OCI-LY3 (cell line): ENCODE measurements around the gene MTA1.

Source experiments
- EZH2phosphoT487 ChIP-seq: fragments of 200-600 bp; shearing (Covaris generic); IDR thresholded peaks from 2 replicates; pipeline ENCODE4 v1.6.1; 2018; ENCODE audit warnings: antibody characterized with exemption, mixed run types, low read depth
- TF ChIP-seq, protein P1 (sequence below): fragments of 200-600, 300-600 bp; sonication (generic); IDR thresholded peaks from 2 replicates; pipeline ENCODE4 v1.5.1; 2014; ENCODE audit warnings: antibody characterized with exemption, low read length, low read depth

DNA sequence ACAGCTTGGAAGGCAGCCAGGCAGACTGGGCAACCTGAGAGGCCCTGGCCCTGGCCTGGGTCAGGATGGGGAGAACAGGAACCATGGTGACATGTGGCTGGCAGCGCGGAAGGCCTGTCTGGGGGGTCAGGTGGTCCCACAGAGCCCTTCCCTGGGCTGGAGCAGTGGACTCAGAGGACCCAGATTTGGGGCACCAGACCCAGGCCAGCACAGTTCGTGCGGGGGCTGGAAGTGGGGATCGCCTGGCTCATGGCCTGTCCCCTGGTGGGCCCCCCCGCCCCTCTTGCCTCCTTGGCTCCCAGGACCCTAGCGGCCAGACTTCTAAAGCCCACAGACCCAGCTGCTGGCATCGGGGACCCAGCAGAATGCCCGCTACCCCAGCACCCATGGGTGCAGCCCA lies 21.4 kb downstream of the MTA1 start:
- TF ChIP-seq, protein P1, sequence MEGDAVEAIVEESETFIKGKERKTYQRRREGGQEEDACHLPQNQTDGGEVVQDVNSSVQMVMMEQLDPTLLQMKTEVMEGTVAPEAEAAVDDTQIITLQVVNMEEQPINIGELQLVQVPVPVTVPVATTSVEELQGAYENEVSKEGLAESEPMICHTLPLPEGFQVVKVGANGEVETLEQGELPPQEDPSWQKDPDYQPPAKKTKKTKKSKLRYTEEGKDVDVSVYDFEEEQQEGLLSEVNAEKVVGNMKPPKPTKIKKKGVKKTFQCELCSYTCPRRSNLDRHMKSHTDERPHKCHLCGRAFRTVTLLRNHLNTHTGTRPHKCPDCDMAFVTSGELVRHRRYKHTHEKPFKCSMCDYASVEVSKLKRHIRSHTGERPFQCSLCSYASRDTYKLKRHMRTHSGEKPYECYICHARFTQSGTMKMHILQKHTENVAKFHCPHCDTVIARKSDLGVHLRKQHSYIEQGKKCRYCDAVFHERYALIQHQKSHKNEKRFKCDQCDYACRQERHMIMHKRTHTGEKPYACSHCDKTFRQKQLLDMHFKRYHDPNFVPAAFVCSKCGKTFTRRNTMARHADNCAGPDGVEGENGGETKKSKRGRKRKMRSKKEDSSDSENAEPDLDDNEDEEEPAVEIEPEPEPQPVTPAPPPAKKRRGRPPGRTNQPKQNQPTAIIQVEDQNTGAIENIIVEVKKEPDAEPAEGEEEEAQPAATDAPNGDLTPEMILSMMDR, result no peak
- TF ChIP-seq EZH2phosphoT487, result no peak
